GM18870 (cell line): Measurements from ENCODE around the gene PBX4.

ENCODE experiments used
- ATAC-seq: cut with Tn5 transposase; IDR thresholded peaks from one replicate; pipeline ENCODE4 v1.9.1; 2021; ENCODE audit warnings: moderate library complexity; ENCODE audit not compliant: unreplicated experiment

PBX4 gene

DNA sequence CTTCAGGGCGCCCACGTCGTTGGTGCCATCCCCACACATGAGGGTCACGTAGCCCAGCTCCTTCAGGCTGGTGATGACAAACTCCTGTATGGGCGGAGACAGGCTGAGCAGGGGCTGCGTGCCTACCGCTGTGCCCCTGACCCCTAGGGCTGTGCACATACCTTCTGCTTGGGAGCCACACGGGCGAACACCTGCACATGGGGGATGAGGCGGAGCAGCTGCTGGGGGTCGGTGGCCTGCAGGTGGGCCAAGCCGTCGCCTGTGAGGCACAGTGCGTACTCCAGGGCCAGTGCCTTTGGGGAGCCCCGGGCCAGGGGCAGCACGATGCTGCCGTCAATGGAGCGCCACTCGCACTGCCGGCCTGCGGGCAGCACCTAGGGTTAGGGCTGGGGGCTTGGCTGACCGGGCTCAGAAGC is 31.1 kb upstream of the PBX4 start:
- no peak for ATAC-seq

DNA sequence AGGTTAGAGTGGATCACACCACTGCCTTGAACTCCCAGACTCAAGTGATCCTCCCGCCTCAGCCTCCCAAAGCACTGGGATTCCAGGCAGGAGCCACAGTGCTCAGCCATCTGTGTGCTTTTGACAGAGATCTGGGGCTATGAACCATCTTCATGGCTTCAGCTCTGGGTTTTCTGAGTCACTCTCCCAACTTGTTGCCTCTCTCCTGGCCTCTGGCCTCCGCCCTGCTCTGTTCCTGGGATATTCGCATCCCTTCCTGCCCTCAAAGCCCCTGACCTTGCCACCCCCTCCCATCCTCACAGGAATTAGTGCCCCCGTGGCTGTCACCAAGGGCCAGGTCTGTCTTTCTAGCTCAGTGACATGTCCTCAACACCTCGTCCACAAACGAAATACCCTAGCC is 30.7 kb upstream of the PBX4 start:
- no peak for ATAC-seq

DNA sequence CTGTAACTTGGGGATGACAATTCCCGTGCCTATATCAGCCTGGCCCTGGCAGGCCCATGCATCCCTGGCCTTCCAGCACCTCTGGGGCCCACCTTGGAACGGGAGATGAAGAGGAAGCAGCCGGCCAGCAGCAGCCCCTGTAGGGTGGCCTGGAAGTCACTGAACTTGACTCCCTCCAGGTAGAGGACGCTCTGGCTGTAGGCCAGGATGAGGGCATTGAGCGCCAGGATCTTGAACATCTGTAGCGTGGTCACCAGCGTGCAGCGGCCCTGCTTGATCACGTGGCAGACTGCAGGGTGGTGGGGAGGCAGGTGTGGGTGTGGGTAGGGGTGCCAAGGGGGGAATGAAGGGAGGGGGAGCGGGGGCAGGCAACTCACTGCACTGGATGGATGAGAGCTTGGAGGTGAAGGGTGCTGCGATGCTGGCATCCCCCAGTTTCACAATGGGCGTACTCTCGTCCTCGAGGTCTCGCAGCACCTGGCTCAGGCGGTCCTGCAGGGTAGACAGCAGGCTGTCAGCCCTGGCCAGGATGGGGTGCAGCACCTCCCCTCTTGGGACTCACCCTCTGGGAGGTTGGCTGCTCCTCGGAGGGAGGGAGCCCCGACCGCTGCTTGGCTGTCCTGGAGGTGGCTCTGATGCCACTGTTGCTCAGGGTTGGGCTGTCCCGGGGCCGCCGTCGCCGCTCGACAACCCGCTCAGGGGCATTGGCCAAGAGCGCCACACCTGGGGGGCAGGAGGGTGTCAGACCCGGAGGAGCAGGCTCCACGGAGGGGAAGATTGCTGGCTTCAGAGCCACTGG is 28.7 kb upstream of the PBX4 start:
- no peak for ATAC-seq

DNA sequence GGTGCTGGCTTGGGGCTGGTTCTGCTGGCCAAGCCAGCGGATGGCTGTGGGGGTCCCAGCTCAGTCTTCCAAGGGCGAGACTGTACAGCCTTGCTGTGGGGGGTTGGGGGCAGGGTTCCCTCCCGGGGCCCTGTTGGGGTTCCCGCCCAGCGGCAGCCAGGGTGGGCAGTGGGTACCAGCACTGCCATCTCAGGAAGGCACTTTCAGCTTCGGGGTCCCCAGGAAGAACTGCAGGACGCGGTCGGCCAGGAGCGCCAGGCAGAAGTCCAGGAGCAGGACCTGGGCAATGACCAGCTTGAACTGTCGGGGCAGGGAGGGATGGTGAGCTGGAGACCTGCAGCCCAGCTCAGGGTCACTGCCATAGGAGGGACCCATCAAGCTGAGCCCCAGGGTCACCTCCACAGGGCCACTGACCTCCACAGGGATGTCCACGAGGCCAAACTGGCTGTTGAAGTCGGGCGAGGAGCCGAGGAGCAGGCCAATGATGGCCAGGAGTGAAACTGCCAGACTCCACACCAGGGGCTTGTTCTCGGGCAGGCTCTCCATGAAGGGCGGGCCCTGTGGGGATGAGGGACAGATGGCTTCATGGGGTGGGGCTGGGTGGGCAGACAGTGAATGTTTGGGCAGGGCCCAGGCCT is 26.9 kb upstream of the PBX4 start:
- no peak for ATAC-seq

DNA sequence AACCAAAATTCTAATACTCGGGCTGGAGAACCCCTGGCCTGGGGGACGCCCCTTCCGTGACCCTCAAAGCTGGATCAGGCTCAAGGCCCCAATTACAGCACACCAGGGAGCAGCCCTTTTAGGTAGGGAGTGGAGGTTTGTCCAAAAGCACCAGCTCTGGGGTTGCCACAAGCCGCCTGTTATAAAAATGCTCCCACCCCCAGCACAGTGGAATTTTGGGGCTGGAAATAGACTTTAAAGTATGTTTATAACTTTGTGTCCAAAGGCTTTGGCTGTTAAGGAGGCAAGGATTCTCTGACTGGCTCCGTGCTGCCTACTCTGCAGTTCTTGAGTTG is 25.5 kb upstream of the PBX4 start:
- ATAC-seq: no peak

DNA sequence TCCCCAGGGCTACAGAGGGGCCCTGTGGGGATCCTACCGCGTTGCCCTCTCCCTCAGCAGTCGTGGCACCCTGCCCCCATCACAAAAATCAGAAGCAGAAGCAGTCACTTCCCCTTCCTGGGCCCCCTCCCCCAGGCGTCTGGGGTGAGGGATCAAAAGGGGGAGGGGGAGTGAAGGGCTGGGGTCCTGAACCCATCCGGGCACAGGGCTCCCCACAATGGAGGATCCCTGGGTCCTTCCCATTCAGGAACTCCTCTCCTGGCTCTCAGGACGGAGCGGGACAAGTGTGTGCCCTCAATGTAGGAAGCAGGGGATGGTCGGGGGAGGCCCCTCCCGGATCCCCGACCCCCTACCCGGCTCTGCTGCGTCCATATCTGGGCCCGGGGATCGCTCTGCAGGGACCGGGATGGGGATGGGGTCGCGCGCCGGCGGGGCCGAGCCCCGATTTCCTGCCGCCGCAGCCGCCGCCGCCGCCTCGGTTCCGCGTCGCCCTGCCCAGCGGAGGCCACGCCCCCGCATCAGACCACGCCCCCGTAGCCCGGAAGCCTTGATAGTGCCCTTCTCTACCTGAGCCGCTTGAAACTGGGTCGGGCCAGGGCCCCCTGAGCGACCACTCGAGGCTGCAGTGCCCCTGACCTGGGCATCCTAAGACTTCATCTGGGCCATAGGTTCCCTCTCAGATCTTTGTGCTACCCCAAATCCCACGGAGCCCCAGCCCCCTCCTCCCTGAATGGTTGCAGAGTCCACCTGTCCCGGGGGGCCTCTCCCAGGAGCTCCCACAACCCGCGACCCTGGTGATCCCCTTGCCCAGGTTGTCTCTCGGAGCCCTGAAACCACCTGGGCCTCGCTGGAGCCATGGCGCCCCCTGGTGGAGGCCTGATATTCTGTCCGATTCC is 24.9 kb upstream of the PBX4 start, which contains the start of gene GMIP:
GMIP (minus strand) TSS at position 500 of the 896 bp plus-strand sequence; CDS start at position 372, 128 bp downstream.
- no peak for ATAC-seq

DNA sequence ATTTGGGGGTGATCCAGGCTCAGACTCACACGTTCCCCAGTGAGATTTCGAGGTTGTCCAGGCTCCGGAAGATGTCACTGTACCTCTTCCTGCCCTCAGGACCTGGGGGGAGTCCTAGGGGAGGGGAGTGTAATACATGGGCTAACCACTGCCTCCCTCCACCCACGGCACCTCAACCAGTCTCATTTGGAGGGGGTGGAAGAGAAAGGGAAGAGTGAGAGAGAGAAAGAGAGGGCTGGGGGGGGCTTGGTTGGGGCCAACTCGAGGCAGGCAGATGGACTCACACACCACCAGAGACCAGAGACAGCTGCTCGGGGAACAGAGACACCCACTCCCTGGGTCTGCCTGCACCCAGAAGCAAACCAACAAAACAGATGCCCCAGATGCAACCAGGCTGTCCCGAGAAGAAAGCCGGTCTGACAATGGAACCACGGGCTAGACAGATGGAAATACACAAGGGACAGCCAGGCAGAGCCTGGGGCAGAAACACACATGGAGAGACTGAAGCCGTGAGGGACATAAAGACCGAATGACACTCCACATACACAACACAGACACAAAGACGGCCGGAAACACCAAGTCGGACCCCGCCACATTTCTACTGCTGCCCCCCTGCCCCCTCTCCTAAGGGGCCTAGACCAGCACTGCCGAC is 24.1 kb upstream of the PBX4 start:
- no peak for ATAC-seq

DNA sequence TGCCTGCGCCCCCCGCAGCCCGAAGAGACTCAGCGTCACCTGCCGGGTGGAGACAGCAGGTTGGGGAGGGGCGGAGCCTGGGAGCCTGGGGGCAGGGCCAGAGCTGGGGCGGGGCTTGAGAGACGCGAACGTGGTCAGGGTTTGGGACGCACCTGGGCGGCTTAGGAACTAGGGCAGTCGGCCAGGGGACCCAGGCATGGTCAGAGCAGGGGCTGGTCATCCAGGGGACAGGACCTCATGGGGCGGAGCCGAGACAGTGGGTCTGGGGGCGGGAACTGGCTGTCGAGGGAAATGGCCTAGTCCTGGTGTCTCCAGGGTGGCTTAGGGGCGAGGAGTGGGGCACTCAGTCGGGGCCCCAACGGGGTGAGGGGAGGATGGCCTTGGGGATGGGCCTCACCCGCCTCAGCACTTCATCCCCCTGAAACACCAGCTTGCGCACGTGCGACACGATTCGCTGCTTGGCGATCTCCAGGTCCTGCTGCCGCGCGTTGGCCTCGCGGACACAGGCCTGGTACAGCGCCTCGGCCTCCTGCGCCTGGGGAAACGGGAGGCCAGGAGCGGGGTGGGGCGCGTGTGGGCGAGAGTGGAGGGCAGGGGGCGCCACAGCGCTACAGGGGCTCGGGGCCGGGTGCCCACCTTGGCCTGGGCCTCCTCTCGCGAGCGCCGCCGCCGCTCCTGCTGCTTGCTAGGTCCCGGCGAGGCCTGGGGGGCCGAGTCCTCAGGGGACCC is 19.2 kb upstream of the PBX4 start:
- no peak for ATAC-seq

DNA sequence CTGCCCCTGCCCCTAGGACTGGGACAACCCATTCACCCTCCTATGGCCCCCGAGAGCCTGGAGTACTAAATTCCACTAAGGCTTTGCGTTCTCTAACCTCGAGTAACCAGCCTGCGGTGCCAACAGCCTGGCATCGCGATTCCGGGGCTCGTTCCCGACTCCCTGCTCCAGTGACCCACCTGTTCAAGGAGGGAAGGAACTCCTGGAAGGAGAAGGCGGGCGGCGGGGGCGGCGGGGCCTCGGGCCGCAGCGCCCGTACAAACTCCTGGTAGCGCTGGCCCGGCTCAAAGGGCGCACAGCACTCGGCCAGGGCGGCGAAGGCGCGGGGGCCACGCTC is 18.7 kb upstream of the PBX4 start:
- ATAC-seq: no peak

DNA sequence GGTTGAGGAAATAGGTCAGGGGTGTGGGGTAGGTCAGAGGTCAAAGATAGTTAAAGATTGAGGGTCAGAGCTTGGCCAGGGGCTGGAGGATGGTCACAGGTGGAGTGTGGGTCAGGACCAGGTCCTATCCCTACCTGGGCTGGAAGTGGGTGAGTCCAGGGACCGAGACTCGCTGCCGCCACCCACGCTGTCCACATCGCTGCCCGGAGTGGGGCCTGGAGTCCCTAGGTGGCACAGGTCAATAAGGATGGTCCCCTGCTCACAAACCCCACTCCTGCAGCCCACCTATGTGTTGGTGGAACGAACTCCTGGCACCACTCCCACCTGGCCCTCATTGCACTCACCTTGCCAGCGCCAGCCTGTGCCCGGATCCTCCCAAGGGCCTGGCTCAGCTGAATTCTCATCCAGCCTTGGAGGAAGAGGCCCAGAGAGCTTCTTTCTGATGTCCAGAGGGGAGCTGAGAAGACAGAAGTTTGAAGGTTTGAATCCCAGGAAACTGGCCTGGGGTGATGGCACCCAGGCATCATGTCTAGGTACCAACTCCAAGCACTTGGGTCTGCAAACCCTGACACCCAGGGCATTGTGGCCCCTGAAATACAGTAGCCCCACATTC is 18.2 kb upstream of the PBX4 start:
- no peak for ATAC-seq

DNA sequence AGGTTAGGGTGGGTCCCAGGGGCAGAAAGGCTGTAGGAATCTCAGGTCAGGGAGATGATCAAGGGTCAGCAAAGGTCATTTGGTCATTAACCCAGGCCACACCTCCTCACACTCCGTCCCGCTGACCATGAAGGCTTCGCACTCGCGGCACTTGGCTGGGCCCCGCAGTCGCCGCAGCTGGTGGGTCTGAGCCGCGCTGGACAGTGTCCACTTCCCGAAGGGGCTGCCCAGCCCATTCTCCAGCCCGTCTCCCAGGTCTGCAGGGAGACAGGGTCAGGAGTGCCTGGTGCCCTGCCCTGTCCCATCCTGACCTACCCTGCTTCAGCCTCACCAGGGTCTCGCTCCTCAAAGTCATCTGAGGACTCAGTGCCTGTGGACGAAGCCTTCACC is 16.8 kb upstream of the PBX4 start:
- no peak for ATAC-seq

DNA sequence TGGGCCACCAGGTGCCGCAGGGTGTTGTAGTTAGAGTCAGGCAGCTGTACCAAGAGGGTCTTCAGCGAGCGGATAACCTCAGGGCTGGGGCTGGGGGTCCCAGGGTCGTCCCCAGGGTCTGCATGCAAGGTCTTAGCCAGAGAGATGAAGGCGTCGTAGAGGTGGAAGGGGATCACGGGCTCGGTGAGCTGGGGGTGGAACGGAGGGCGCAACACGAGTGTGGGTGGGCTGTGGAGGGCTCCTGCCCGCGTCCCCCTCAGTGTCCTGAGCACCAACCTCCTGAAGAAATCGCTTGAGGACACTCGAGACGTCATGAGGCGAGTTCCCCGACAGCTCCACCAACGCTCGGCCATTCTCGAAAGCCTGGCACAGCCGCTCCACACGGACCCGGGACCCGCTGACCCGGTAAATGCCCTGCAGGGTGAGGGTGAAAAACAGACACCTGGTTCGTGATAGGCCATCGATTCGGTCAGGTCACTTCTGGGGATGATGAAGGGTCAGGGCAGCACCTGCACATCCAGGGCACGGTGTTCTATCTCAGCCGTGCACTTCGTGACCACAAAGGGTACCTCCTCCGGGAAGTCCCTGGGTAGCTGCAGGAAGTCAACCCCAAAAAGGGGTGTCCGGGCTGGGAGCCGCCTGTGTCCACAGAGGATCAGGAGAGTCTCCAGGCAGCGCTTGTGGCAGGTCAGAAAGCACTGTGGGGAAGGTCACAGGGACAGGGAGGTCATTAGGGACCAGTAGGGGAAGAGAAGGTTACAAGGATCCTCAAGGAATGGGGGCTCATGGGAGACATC is 16.2 kb upstream of the PBX4 start:
- ATAC-seq: no peak

DNA sequence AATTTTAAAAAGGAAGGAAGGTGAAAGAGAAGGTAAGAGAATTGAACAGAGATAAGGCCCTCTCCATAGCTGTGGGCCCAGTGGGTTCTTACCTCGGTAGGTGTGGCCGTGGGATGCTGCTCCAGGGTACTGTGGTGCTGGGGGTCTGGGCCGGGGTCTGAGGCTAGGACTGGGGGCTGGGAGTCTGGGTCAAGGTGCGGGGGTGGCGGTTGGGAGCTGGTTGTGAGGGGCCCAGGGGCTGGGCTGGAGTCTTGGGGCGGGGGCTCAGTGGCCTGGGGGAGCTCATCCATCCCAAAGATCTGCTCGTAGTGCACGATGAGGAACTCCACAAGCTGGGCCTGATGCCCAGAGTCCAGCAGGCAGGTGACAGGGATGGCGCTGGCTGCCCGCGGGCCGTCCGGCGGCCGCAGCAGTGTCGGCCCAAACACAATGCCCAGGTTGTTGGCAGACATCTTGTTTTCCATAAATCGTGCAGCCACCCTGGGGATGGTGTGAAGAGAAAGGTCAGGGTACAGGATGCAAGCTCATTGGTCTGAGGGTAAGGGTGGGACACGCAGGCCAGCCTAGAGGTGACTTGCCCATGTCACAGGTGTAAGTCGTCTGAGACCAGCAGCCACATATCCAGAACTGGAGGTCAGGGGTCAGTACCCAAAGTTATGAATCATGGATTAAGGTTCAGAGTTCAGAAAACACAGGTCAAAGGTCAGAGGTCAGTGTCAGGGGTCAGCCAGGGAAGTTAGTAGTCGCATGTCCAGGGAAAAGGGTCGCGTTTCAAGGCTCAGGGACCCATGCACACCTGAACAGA is 15.4 kb upstream of the PBX4 start:
- no peak for ATAC-seq

DNA sequence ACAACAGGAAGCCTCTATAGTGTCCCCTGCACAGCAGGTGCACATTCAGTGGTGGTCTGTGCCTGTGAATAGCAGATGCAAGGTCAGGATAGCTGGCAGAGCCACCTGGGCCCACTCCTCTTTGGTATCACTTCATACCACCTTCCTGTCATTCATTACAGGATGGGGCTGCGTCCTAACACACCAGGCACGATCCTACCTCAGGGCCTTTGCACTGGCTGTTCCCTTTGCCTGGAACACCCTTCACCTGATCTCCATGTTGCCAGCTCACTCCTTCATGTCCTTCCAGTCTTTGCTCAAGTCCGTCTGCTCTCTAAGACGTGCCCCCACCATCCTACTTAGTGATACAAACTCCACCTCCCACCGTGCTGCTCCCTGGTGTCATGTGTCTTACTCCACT is 14.2 kb upstream of the PBX4 start:
- no peak for ATAC-seq

DNA sequence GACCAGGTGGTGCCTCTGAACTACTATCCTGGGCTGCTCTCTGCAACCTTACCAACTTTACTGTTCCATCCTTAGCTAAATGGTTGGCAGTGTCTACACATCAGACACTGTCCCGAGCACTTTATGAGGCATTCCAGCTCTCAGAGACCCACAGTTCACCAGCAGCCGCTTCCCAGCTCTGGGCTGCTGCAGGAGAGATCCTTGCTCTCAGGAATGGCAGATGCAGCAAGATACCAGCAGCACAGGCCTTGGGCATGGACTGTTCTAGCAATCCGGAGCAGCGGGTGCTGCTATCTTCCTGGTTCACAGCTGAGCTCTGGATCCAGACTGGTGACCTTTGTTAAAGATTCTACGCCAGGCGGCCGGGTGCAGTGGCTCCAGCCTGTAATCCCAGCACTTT is 12.9 kb upstream of the PBX4 start:
- no peak for ATAC-seq

DNA sequence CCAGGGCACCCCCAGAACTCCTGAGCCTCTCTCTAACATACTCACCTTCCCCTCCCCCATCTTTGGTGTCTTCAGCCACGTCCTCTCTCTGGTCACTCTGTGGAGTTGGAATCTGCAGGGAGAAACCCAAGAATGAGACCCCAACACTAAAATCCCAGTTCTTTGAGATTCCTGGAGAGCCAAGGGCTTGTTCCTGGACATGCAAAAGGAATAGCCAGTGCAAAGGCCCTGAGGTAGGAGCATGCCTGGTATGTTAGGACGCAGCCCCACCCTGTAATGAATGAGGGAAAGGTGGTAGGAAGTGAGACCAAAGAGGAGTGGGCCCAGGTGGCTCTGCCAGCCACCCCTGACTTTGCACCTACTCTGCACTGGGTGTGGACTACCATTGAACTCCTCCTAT is 11.9 kb upstream of the PBX4 start:
- no peak for ATAC-seq

DNA sequence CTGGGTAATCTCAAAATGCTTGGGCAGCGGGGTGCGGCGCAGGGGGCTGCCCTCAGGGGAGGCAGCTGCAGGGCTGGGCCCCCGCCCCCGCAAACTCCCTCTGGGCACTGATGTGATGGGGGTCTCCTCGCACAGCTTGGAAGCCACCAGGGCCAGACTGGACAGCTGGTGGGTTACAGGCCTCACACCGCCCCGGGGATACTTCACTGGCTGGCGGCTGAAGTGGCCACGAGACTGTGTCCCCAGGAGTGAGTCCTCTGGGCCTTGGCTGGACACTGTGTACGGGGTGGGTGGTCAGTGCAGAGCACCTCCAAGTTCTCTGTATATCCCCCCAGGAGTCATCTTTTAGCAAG is 11.6 kb upstream of the PBX4 start:
- no peak for ATAC-seq

DNA sequence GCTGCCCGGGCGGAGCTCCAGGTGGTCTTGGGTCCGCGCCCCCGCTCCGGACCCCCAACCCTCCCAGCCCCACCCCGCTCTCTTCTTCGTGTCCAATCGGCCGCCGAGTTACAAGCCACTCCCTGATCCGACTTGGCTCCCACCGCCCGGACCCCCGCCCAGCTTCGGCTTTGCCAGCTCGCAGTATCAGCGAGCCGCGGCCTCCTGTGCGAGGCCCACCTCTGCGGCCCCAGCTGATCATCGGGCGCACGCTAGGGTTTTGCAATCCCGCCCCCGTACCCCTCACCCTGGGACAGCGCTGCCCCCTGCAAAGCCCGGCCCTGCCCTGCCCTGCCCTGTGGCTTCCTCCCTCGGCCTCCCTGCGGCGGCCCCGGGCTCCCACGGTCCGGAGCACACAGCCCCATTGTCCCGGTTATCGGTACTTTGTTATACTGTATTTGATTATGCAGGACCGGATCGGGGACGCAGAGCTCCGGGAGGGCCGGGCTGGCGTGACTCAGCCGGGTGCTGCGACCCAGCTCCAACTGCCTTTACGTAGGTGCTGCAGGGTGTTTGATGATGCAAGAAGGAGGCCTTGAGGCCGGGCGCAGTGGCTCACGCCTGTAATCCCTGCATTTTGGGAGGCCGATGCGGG is 10.1 kb upstream of the PBX4 start:
- no peak for ATAC-seq
